Fibroblast of lung (primary cell): ENCODE data around the gene ADI1. TPM values are rescaled to one million over a fixed set of nuclear protein-coding genes. Genes with fewer than 3 reads are reported as not detected.

ENCODE experiments used
- DNase-seq, 2 donors: peaks; one replicate each; pipeline versions ENCODE4 v3.0.0 to v3.0.0-alpha.2; 2010; ENCODE audit warnings: low read depth in 2 of 2
- H2AFZ ChIP-seq: 2 replicates; pipeline ENCODE4 v1.5.1; 2012; ENCODE audit warnings: low read length, control low read depth, inconsistent platforms
- H3K27ac ChIP-seq: 2 replicates; pipeline ENCODE4 v1.5.1; 2011; ENCODE audit warnings: low read length, control low read depth; ENCODE audit not compliant: insufficient read depth
- H3K27me3 ChIP-seq: 2 replicates; pipeline ENCODE4 v1.5.1; 2011; ENCODE audit warnings: mild to moderate bottlenecking, low read length; ENCODE audit not compliant: control insufficient read depth, insufficient read depth
- H3K36me3 ChIP-seq: 2 replicates; pipeline ENCODE4 v1.5.1; 2011; ENCODE audit warnings: low read length; ENCODE audit not compliant: control insufficient read depth, insufficient read depth
- H3K4me1 ChIP-seq: 2 replicates; pipeline ENCODE4 v1.5.1; 2011; ENCODE audit warnings: low read length; ENCODE audit not compliant: control insufficient read depth, insufficient read depth; ENCODE audit errors: extremely low read depth
- H3K4me2 ChIP-seq: 2 replicates; pipeline ENCODE4 v1.5.1; 2011; ENCODE audit warnings: low read length, control low read depth; ENCODE audit not compliant: insufficient read depth; ENCODE audit errors: extremely low read depth
- H3K4me3 ChIP-seq, 4 experiments: fragments of 200-600 bp in 1 of 4; sonication (generic) in 1 of 4; replicated peaks in 1 of 4; 2 replicates each; pipeline ENCODE4 v1.5.1; 2011 to 2016; ENCODE audit warnings: low read length in 4 of 4, low read depth in 3 of 4, mild to moderate bottlenecking in 3 of 4, control low read depth in 2 of 4, inconsistent platforms in 1 of 4, mixed read lengths in 1 of 4; ENCODE audit not compliant: insufficient read depth in 1 of 4; ENCODE audit errors: control extremely low read depth in 1 of 4
- H3K79me2 ChIP-seq: 2 replicates; pipeline ENCODE4 v1.5.1; 2012; ENCODE audit warnings: mild to moderate bottlenecking, low read length, inconsistent platforms; ENCODE audit not compliant: control insufficient read depth, insufficient read depth
- H3K9ac ChIP-seq: 2 replicates; pipeline ENCODE4 v1.5.1; 2011; ENCODE audit warnings: mild to moderate bottlenecking, low read length, control low read depth; ENCODE audit not compliant: insufficient read depth
- H3K9me3 ChIP-seq: 2 replicates; pipeline ENCODE4 v1.5.1; 2012; ENCODE audit warnings: low read depth, low read length; ENCODE audit not compliant: control insufficient read depth, insufficient read depth
- H4K20me1 ChIP-seq: 2 replicates; pipeline ENCODE4 v1.5.1; 2011; ENCODE audit warnings: low read length; ENCODE audit not compliant: control insufficient read depth, insufficient read depth; ENCODE audit errors: extremely low read depth
- EZH2 ChIP-seq: IDR thresholded peaks from 2 replicates; pipeline ENCODE4 v1.5.1; 2012; ENCODE audit warnings: low read length, control low read depth, mild to moderate bottlenecking; ENCODE audit errors: missing control alignments
- polyA plus RNA-seq, 2 donors: library from polyadenylated mRNA; depleted of rRNA in 1 of 2; stranded (reverse) in 1 of 2; unstranded in 1 of 2; fragments of >200 nt; gene quantifications; 2 replicates each; pipeline ENCODE4 v1.2.1, GENCODE V29; 2011 to 2012; ENCODE audit warnings: missing spikeins in 1 of 2
- total RNA-seq: library from RNA; depleted of rRNA; stranded (reverse); fragments of >200 nt; gene quantifications from 2 replicates; pipeline ENCODE4 v1.2.1, GENCODE V29; 2014
- TF ChIP-seq, protein P1 (sequence below), 2 donors: IDR thresholded peaks in 1 of 2; conservative IDR thresholded peaks in 1 of 2; 1 replicate in 1 of 2; 2 replicates in 1 of 2; pipeline ENCODE4 v1.5.1; 2011 to 2012; ENCODE audit warnings: low read length in 2 of 2, control low read depth in 1 of 2, inconsistent platforms in 1 of 2, low read depth in 1 of 2, mild to moderate bottlenecking in 1 of 2

ADI1 gene
- total and polyA plus RNA-seq, 2 donors (not counting 1 experiment from before 2014, with no cell fraction given): 41.9 to 69.3 TPM

DNA sequence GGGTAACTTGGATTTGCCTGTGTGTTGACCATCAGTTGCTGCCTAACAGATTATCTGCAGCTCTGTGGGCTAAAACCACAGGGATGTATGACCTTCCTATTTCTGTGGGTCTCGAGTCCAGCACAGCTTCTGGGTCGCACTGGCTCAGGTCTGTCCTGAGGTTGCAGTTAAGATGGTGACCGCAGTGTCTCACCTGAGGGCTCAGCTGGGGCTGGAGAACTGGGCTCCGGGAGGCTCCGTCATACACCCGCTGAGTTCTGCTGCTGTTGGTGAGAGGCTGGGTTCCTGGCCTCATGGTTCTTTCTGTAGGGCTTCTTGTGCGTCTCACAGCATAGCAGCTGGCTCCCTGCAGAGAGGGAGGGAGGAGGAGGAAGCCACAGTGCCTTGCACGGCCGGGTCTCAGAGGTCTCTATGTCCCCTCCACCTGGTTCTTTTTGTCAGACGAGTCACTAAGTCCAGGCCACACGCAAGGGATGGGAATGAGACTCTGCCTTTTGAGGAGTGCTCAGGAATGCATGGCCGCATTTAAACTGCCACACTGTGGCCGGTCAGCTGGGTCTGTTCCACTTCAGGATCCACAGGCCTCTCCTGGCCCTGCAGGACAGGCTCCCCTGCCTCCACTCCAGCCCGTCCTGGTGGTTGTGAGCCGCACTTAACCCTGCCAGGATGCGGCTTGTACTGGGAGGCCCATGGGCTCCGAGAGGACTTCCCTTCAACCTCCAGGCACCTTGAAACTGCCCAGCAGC is 67.2 kb downstream of the ADI1 start:
- no peak for DNase-seq
- Histone ChIP-seq H3K9ac (no peak overlapping the region), H2AFZ (no peak overlapping the region), H3K36me3 (no peaks in the 10 kb centered on the region), H3K27ac (no peak overlapping the region), H3K27me3 (no peaks in the 10 kb centered on the region), H3K4me1 (peaks cover 3% of the 10 kb centered on the region), H3K4me2 (no peak overlapping the region), H3K79me2 (no peaks in the 10 kb centered on the region), H3K4me3 (no peak overlapping the region), H3K9me3 (no peaks in the 10 kb centered on the region), H4K20me1 (no peaks in the 10 kb centered on the region)
- no peak for TF ChIP-seq EZH2
- TF ChIP-seq, protein P1, sequence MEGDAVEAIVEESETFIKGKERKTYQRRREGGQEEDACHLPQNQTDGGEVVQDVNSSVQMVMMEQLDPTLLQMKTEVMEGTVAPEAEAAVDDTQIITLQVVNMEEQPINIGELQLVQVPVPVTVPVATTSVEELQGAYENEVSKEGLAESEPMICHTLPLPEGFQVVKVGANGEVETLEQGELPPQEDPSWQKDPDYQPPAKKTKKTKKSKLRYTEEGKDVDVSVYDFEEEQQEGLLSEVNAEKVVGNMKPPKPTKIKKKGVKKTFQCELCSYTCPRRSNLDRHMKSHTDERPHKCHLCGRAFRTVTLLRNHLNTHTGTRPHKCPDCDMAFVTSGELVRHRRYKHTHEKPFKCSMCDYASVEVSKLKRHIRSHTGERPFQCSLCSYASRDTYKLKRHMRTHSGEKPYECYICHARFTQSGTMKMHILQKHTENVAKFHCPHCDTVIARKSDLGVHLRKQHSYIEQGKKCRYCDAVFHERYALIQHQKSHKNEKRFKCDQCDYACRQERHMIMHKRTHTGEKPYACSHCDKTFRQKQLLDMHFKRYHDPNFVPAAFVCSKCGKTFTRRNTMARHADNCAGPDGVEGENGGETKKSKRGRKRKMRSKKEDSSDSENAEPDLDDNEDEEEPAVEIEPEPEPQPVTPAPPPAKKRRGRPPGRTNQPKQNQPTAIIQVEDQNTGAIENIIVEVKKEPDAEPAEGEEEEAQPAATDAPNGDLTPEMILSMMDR (conservative IDR thresholded peaks at IDR 0.05 in 1 of 2, IDR thresholded peaks at IDR 0.05 in 1 of 2; ENCODE audit: low read depth in 1 of 2, low read length in 2 of 2): no peak

- H3K79me2 ChIP-seq: no peaks in the 10 kb centered on the region
- no peak overlapping the region for H3K4me2 ChIP-seq
- no peak overlapping the region for H2AFZ ChIP-seq
- H3K36me3 ChIP-seq: peaks cover 2% of the 10 kb centered on the region
- H3K4me3 ChIP-seq: no peak overlapping the region
- no peaks in the 10 kb centered on the region for H3K9me3 ChIP-seq
- H3K9ac ChIP-seq: no peak overlapping the region
- TF ChIP-seq EZH2: no peak
- TF ChIP-seq, protein P1 (conservative IDR thresholded peaks at IDR 0.05 in 1 of 2, IDR thresholded peaks at IDR 0.05 in 1 of 2; ENCODE audit: low read depth in 1 of 2, low read length in 2 of 2): no peak
- H3K27me3 ChIP-seq: no peaks in the 10 kb centered on the region
- DNase-seq: no peak
- peaks cover 3% of the 10 kb centered on the region for H3K4me1 ChIP-seq
- no peaks in the 10 kb centered on the region for H4K20me1 ChIP-seq
- no peak overlapping the region for H3K27ac ChIP-seq
These were observed 68.2 kb downstream of the ADI1 start for GRCh38 chr2:3451169-3451568.

DNA sequence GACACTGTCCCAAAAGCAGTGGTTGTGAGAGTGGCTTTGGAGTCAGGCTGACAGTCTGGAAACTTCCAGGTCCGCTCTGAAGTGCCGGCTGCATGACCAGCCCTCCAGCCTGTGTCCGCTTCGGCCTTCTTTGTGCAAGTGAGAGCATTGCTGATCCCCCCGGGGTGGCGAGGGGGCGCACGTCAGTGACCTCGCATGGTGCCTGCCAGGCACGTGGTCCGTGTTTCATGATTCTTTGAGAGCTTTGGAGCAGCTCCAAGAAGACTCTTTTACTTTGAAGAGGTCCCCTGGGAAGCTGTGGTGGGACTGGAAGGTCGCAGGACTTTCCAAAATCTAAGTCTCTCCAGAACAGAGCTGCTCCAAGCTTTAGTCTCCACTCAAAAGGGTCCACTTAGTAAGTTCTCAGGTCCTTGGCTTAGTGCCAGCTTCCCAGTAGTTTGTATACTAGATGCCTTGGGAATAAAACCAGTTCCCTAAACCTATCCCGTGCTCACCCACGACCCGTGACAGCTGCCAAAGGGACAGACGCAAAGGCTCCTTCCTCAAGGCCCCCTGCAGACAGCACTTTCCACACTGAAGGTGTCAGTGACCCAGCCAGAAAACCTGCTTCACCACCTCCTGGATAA is 68.8 kb downstream of the ADI1 start:
- Histone ChIP-seq H3K4me2 (no peak overlapping the region), H3K9ac (no peak overlapping the region), H3K4me3 (no peak overlapping the region), H2AFZ (no peak overlapping the region), H3K9me3 (no peaks in the 10 kb centered on the region), H3K27ac (no peak overlapping the region), H4K20me1 (no peaks in the 10 kb centered on the region), H3K36me3 (peaks cover 2% of the 10 kb centered on the region), H3K4me1 (peaks cover 3% of the 10 kb centered on the region), H3K27me3 (no peaks in the 10 kb centered on the region), H3K79me2 (no peaks in the 10 kb centered on the region)
- no peak for DNase-seq
- TF ChIP-seq, protein P1 (conservative IDR thresholded peaks at IDR 0.05 in 1 of 2, IDR thresholded peaks at IDR 0.05 in 1 of 2; ENCODE audit: low read depth in 1 of 2, low read length in 2 of 2): no peak
- no peak for TF ChIP-seq EZH2
